Choroid plexus epithelial cell (primary cell): ENCODE data around the gene TMEM35B.
A peak's percentile ranks its signal among the peaks of the same experiment; 100 is the strongest.

Experiments
- DNase-seq: peaks from one replicate; pipeline ENCODE4 v3.0.0-alpha.2; 2010; ENCODE audit warnings: low read depth
- H3K4me3 ChIP-seq: 2 replicates; pipeline ENCODE4 v1.5.1; 2011; ENCODE audit warnings: low read depth, mild to moderate bottlenecking, control low read depth, low read length, moderate library complexity
- CTCF ChIP-seq: conservative IDR thresholded peaks from 2 replicates; pipeline ENCODE4 v1.5.1; 2011; ENCODE audit warnings: low read depth, mild to moderate bottlenecking, control low read depth, inconsistent platforms, low read length, moderate library complexity

The TMEM35B gene

DNA sequence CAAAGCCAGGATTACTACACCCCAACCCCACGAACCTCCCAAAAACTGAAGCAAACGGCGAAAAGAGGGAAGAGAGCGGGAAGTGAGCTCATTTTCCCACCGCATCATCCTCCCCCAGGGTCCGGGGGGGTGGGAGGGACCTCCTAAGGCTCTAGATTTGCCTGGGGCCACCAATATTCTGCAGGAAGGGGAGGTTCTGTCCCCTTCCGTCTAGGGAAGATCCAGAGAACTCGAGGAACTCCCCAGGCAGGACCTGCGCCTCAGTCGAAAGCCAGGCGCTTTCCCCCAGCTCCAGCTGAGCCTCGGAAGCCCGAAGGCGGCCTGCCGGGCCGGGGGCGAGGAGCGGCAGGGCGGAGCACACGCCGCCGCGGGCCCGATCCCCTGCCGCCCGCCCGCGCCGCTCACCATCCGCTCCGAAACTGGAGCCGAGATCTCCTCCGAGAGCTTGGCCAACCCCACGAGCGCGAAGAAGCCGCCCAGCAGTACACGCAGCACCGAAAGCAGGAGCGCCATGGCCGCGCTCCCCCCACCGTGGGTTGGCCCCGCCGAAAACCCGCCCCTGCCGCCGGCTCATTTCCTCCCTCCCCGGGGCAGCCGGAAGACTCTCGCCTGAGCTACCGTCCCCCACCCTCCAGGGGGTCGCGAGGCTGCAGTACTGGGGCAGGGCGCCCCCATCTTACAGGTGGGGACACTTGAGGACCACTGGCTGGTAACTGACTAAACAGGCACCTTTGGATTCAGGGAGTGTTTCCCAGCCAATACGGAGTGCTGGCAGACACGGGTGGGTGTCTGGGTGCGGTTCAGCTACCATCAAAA, at the start of gene TMEM35B:
TMEM35B (minus strand) TSS at position 555 of the 816 bp plus-strand sequence; CDS start at position 513, 42 bp downstream.
- H3K4me3 ChIP-seq = peak within 1 kb of the TSS; percentile 78
- DNase-seq = peak; percentile 57
- TF ChIP-seq CTCF = no peak

DNA sequence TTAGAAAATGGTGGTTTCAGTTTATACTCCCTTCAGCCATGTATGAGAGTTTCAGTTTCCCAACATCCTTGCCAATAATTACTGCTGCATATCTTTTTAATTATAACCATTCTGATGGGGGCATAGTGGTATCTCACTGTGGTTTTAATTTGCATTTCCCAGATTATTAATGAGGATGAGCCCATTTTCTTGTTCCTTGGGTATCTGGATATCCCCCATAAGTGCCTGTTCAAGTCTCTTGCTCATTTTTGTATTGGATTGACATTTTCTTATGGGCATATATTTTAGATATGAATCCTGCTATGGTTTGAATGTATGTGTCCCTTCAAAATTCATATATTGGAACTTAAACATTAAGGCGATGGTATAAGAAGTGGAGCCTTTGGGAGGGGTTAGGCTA, 48.2 kb upstream of the TMEM35B start:
- H3K4me3 ChIP-seq = no peak overlapping the region
- no peak for TF ChIP-seq CTCF
- DNase-seq = no peak

DNA sequence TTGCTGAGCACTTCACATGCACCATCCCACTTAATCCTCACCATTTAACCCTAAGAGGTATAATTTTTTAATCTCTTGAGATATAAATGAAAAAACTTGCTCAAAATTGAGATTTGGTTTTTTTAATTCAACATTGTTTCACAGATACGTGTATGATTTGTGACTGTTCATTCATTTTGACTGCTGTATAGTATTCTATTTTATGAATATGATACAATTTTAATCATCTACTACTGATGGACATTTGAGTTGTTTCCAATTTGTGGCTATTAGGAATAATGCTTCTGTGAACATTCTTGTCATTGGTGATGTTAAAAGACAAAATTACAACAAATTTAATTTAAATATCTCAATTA, 47.2 kb upstream of the TMEM35B start:
- TF ChIP-seq CTCF = no peak
- no peak overlapping the region for H3K4me3 ChIP-seq
- no peak for DNase-seq

DNA sequence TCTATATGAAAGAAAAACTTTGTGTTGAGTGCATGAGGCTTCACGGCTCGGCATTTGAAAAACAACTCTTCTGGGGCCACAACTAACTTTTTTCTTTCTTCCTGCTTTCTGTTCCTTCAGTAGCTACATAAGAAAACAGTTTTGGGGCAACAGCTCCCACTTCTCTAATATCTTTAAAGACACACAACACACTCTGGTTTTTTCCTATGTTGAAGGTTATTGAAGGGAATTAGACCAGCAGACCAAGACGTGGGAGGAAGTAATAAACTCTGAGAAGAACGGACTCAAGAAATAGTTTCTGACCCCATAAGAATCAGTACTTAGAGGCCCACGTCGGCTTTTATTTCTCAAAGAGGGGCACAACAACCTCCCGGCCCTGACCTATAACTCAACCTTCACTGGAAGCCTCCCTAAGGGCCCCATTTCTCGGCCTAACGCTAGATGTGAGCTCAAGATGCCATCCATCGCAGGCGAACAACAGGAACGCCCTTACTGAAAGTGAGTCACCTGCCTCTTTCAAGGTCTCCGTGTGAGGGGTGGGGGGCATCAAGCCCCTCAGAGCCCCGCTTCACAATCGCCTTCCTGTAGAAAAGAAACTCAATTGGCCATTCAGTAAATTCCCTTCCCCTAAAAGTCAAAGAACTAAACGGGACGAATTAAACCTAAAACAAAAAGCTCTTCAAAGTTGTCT, 45.8 kb upstream of the TMEM35B start:
- H3K4me3 ChIP-seq = peak overlapping the region; percentile 94
- peak; percentile 47 for DNase-seq
- no peak for TF ChIP-seq CTCF

DNA sequence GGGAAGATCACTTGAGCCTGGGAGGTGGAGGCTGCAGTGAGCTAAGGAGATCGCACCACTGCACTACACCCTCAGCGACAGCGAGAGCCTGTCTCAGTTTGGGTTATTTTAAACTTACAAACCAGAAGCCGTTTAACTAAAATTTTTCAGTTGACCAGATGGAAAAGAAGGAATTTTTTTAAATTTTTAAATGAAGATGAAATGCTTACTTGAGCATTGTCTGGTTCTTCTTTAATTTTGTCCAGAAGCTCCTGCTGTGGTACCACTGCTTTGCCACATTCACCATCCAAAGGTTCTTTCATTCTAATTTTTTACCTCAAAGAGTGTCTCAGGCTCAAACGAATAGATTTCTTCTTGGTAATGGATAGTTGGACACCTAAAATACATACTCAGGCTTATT, 45.2 kb upstream of the TMEM35B start:
- DNase-seq = peak; percentile 4
- no peak for TF ChIP-seq CTCF
- peak overlapping the region; percentile 94 for H3K4me3 ChIP-seq

DNA sequence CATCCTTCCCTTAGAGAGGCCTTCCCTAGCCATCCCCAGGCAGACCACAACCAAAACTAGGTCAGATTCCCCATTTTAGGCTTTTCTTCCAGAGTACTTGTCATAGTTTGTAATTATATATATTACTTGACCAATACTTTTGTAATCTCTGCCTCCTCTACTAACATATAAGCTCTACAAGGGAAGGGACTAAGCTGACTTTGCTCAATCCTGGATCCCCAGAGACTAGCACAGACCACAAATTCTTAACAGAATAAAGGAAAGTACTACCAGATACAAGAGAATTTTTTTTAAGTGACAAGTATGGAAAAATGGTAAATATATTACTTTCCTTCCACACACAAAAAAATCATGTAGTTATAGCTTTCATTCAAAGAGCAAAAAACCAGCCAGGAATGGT, 44.6 kb upstream of the TMEM35B start:
- TF ChIP-seq CTCF = no peak
- H3K4me3 ChIP-seq = peak overlapping the region; percentile 94
- peak; percentile 23 for DNase-seq
